Neuron (in vitro differentiated cells): ENCODE measurements around the gene TACR2.

Source experiments
- H2AFZ ChIP-seq: one replicate; pipeline ENCODE4 v1.6.1; 2013; ENCODE audit warnings: low read depth, mild to moderate bottlenecking, inconsistent platforms, low read length, moderate library complexity
- H3K27me3 ChIP-seq: one replicate; pipeline ENCODE4 v1.6.1; 2013; ENCODE audit warnings: low read length; ENCODE audit not compliant: insufficient read depth
- H3K36me3 ChIP-seq: one replicate; pipeline ENCODE4 v1.6.1; 2013; ENCODE audit warnings: low read length; ENCODE audit not compliant: insufficient read depth
- H3K4me1 ChIP-seq: one replicate; pipeline ENCODE4 v1.6.1; 2013; ENCODE audit warnings: low read length; ENCODE audit not compliant: insufficient read depth
- H3K4me3 ChIP-seq: 2 replicates; pipeline ENCODE4 v1.5.1; 2013; ENCODE audit warnings: mild to moderate bottlenecking, low read length, moderate library complexity
- H3K9me3 ChIP-seq: one replicate; pipeline ENCODE4 v1.6.1; 2013; ENCODE audit warnings: low read length

The TACR2 gene

DNA sequence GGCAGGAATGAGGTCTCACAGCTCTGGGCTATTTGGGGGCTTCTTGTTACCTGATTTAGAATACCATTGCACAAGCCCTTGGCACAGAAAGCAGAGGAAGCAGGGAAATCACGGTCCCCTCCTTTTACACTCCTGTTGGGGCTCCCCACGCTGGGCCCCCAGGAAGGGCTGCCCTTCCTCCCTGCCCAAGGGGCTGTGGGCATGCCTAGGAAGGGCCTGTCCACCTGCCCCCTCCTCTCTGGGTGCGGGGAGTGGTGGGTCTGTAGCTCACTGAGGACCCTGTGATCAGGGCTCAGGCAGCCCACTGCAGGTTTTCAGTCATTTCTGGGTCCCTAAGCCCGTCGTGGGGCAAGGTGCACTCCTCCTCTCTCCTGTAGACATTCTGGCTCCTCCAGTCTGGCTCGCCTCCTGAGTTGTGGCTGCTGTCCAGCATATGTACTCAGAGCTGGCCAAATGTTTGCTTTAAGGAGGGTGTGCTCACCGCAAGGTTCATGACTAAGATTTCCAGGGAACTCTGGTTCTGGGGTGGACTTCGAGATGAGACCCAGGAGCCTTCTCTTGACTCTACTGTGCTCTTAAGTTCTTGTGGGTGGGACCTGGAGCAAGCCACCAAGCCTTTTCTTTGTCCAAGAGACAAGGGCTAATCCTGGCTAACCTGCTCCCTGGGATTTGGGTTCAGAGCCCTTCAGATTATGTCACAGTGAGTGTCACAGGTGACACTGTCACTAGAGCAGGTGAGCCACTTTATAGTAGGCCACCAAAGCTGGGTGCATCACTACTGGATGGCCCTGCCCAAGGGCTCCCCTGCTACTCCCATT lies 56.0 kb downstream of the TACR2 start:
- H2AFZ ChIP-seq: no peak overlapping the region
- H3K4me3 ChIP-seq: no peak overlapping the region
- no peaks in the 10 kb centered on the region for H3K36me3 ChIP-seq
- peaks cover 11% of the 10 kb centered on the region for H3K4me1 ChIP-seq
- no peaks in the 10 kb centered on the region for H3K9me3 ChIP-seq
- H3K27me3 ChIP-seq: no peaks in the 10 kb centered on the region

DNA sequence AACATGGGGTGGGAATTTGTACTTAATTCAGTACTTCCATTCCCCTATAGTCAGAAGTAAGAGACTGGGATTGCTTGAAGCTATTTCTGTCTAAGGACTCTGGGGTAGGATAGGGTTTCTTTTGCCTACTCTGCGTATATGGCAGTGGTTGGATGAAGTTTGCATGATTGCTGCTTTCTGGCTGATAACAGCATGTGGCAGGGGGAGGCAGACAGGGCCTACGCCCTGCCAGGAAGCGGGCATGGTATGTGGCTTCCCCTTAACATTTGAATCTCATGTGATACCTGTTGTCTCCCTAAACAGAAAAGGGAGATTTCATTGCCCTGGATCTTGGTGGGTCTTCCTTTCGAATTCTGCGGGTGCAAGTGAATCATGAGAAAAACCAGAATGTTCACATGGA lies 57.1 kb downstream of the TACR2 start:
- Histone ChIP-seq H2AFZ (no peak overlapping the region), H3K9me3 (no peaks in the 10 kb centered on the region), H3K27me3 (no peaks in the 10 kb centered on the region), H3K36me3 (no peaks in the 10 kb centered on the region), H3K4me3 (no peak overlapping the region), H3K4me1 (peaks cover 9% of the 10 kb centered on the region)

GRCh38 chr10:69359148-69359547 lies 57.6 kb downstream of the TACR2 start:
- Histone ChIP-seq H3K4me1 (peaks cover 5% of the 10 kb centered on the region), H3K27me3 (no peaks in the 10 kb centered on the region), H3K4me3 (no peak overlapping the region), H2AFZ (no peak overlapping the region), H3K9me3 (no peaks in the 10 kb centered on the region), H3K36me3 (no peaks in the 10 kb centered on the region)

DNA sequence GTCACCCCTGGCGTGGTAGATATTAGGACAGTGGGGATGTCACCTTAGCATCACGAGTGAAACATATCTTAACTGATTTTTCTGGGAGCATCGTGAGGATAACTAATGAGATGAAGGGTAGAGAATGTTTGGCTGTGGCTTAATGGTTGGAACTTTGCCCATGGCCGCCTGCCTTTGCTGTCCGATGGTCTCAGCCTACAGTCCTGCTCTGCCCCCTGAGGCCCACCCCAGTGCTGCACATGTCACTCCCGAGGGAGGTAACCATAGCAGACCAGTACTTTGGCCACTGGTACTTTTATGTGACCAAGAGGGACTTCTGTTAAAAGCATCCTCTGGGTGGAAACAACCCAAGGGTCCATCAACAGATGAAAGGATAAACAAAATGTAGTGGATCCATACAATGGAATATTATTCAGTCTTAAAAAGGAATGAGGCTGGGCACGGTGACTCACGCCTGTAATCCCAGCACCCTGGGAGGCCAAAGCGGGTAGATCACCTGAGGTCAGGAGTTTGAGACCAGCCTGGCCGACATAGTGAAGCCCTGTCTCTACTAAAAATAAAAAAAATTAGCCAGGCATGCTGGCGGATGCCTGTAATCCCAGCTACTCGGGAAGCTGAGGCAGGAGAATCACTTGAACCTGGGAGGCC lies 58.4 kb downstream of the TACR2 start:
- Histone ChIP-seq H3K36me3 (no peaks in the 10 kb centered on the region), H3K4me1 (no peaks in the 10 kb centered on the region)

GRCh38 chr10:69356187-69356586 lies 60.5 kb downstream of the TACR2 start:
- H3K9me3 ChIP-seq: no peaks in the 10 kb centered on the region
- H3K36me3 ChIP-seq: no peaks in the 10 kb centered on the region
- no peak overlapping the region for H2AFZ ChIP-seq
- no peak overlapping the region for H3K4me3 ChIP-seq
- no peaks in the 10 kb centered on the region for H3K27me3 ChIP-seq
- H3K4me1 ChIP-seq: no peaks in the 10 kb centered on the region

More for the DNA sequence above, 58.4 kb downstream of the TACR2 start:
- Histone ChIP-seq H3K9me3 (no peaks in the 10 kb centered on the region), H3K27me3 (no peaks in the 10 kb centered on the region), H2AFZ (no peak overlapping the region), H3K4me3 (no peak overlapping the region)

DNA sequence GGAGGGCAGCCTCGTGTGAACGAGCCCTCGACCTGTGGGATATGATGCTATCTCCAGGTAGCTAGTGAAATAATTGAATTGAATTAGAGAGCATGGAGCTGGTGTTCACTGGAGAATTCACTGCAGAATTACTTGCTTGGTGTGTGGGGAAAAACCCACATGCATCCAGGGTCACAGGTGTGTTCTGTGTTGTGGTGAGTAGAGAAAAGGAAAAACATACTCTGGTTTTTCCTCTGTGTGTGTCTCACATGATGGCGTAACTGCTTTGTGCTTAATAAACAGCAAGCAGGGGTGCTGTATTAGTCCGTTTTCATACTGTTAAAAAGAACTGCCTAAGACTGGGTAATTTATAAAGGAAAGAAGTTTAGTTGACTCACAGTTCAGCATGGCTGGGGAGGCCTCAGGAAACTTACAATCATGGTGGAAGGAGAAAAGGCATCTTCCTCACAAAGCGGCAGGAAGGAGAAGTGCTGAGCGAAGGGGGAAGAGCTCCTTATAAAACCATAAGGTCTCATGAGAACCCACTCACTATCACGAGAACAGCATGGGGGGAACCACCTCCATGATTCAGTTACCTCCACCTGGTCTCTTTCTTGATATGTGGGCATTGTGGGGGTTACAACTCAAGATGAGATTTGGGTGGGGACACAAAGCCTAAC lies 62.6 kb downstream of the TACR2 start:
- no peaks in the 10 kb centered on the region for H3K27me3 ChIP-seq
- H3K4me1 ChIP-seq: no peaks in the 10 kb centered on the region
- no peaks in the 10 kb centered on the region for H3K36me3 ChIP-seq
- no peaks in the 10 kb centered on the region for H3K9me3 ChIP-seq
- no peak overlapping the region for H2AFZ ChIP-seq
- H3K4me3 ChIP-seq: no peak overlapping the region
